RWPE1 (cell line): ENCODE measurements around the gene PTPN23.

Source experiments
- CTCF ChIA-PET: fragments of 350-600 bp; sonication (Branson Sonifier 250); formaldehyde crosslinking; extraction: SDS; loops from one replicate; lab custom pipeline; 2021; lab: Yijun Ruan, JAX
- POLR2A ChIA-PET: fragments of 400-600 bp; formaldehyde crosslinking; extraction: SDS; loops from one replicate; lab custom pipeline; 2020; ENCODE audit warnings: antibody characterized with exemption; ENCODE audit not compliant: low non-redundant PET; lab: Yijun Ruan, JAX
- DNase-seq: peaks from one replicate; pipeline ENCODE4 v3.0.0; 2012; ENCODE audit warnings: low spot score
- H3K27ac ChIP-seq: fragments of 450-650 bp; 2 replicates; pipeline ENCODE4 v1.5.1; 2017
- TF ChIP-seq, protein P1 (sequence below): fragments of 450-650 bp; conservative IDR thresholded peaks from 2 replicates; pipeline ENCODE4 v1.5.1; 2017; ENCODE audit warnings: low read depth, mild to moderate bottlenecking

Gene PTPN23

DNA sequence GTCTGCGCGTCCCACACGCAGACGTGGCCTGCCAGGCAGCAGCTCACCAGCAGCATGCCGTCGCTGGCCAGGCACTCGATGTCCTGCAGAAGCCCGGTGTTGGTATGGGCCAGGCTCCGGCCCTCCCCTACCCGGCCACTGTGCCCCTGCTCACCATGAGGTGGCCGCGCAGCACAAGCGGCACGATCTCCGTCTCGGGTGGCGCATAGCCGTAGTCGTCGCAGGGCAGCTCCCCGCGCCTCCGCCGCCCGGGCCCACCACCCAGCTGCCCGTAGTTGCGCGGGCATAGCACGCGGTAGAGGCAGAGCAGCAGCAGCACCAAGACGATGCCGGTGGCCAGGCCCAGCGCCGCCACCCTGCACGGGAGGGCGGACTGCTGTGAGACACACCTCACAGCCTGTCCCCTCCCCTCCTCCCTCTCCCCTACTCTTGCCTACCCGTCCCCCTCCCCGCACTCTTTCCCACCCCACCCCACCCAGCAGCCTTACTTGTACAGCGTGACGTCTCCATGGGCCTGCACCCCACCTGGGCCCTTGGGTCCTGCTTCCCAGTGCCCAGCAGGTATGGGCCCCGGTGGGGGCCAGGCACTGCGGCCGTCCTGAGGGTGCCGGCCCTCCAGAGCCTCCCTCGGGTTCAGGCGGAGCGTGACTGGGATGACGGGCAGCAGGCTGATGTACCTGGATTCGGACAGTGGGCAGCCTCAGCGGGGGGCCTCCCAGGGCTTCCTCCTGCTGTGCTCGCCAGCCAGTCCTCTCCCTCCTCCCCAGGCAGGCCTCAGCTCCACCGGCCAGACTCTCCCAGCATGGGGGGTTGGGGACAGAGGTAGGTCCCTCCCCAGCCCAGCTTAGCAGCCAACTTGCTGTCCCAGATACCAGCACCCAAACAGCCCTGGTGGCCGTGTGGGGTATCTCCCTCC is 37.6 kb downstream of the PTPN23 start:
- TF ChIP-seq, protein P1, sequence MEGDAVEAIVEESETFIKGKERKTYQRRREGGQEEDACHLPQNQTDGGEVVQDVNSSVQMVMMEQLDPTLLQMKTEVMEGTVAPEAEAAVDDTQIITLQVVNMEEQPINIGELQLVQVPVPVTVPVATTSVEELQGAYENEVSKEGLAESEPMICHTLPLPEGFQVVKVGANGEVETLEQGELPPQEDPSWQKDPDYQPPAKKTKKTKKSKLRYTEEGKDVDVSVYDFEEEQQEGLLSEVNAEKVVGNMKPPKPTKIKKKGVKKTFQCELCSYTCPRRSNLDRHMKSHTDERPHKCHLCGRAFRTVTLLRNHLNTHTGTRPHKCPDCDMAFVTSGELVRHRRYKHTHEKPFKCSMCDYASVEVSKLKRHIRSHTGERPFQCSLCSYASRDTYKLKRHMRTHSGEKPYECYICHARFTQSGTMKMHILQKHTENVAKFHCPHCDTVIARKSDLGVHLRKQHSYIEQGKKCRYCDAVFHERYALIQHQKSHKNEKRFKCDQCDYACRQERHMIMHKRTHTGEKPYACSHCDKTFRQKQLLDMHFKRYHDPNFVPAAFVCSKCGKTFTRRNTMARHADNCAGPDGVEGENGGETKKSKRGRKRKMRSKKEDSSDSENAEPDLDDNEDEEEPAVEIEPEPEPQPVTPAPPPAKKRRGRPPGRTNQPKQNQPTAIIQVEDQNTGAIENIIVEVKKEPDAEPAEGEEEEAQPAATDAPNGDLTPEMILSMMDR = no peak
- ChIA-PET POLR2A (no interaction called here), CTCF (interaction anchor here (0.6 kb wide), 1 partner anchor 28 kb away, joined by 3 read pairs; no protein-coding TSS in a partner anchor)
- no peak for DNase-seq
- peak overlapping the region; percentile 78 for H3K27ac ChIP-seq

- H3K27ac ChIP-seq = peak overlapping the region; percentile 78
- no peak for DNase-seq
- ChIA-PET POLR2A (no interaction called here), CTCF (interaction anchor here (0.6 kb wide), 1 partner anchor 27 kb away, joined by 3 read pairs; no protein-coding TSS in a partner anchor)
- TF ChIP-seq, protein P1 = no peak
These were observed 38.5 kb downstream of the PTPN23 start for GRCh38 chr3:47419083-47420043.

DNA sequence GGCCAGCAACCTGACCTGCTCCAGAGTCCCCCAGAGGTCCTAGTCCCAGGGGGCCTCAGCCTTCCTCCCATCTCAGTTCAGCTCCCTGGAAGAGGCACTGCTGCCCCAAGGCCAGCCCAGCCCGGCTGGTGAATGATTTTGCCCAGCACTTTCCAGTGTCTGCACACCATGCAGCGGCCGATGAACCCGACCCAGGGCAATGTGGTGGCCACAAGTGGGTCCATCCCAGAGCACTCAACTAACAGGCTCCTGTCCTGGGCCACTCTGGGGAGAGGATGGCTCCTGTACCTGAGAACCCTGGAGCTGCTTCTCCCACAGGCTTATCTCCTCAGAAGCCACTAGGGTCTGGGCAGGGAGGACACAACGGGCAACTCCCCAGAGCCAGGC is 39.2 kb downstream of the PTPN23 start:
- DNase-seq = no peak
- TF ChIP-seq, protein P1 = no peak
- ChIA-PET POLR2A (no interaction called here), CTCF (no interaction called here)
- peak overlapping the region; percentile 78; the same call in 1 of the 2 replicates for H3K27ac ChIP-seq

DNA sequence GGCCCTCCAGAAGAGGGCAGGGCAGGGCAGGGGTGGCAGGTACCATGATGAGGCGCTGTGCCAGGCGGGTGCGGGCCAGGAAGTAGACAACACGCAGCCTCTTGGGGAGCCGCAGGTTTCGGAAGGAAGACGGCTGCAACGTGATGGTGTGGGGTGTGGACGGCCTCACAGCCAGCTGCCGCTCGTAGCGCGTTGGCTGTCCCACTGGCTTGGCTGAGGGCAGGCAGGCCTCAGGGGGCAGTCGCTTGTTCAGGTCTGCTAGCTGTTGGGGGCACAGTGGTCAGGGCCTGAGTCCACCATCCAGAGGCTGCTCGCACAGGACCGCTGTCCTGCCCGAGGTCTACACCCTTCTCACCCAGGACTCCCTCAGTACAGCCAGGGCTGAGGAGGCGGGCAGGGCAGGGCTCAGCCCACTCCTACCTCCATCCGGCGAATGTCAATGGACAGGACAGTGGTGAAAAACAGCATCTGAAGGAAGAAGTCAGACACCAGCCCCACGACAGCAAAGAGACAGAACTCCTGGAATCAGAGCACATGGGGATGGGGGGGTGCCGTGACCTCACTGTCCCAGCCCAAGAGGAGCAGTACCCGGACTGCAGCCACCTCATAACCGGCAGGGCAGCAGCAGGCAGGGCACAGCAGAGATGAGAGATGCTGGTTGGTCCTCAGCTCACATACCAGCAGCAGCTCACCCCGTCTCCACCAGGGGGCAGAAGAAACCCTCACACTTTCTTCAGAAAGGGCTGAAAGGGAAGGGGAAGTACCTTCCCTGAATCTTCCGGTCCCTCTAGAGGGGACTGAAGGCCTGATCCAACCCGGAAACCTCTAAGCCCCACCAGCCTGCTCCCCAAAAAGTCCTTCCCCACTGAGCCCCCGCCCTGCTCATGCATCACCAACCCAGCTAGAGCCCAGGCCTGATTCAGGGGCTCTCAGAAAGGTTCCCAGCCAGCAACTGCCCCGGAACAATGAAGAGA is 40.0 kb downstream of the PTPN23 start:
- peak overlapping the region; percentile 78 for H3K27ac ChIP-seq
- TF ChIP-seq, protein P1 = peak; percentile 87

DNA sequence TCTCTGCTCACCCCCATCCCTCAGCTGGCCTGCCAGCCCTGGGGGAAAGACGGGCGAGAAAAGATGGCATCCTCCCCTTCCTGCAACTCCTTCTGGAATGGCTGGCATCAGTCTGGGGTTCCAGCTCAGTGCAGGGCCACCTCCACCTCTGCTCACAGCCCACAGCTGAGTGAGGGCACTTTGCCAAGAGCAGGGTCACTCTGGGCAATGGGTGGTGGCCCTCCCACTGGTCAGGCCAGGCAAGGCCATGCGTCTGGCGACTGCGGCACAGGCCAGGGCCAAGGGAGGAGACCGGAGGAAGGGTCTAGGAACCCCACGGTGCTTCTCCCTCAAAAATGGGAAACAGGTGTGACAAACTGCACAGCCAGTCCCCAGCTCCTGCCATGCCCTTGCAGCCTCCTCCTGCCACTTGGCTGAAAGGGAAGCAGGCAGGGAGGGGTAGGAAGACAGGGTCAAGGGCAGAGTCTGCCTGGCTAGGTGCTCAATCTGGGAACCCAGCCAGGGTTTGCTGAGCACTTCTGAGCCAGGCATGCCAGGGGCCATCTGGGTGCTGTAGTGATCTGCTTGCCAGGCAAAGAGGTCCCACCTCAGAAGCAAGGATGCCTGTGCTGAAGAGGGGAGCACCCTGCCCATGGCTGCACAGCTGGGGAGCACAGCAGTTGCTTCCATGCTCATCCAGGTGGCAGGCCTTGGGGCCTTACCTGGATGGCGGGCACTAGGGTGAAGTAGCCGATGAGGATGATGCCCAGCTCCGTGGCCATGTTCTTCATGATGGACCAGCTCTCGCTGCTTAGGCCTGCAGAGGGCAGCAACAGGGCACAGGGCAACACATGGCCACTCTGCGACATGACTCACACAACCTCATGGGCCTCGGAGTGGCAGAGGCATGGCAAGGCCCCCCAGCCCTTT is 41.2 kb downstream of the PTPN23 start:
- POLR2A ChIA-PET = no interaction called here
- TF ChIP-seq, protein P1 = no peak; the same call in 1 of the 2 replicates
- H3K27ac ChIP-seq = peak overlapping the region; percentile 78
- CTCF ChIA-PET = interaction anchor here (0.5 to 2.3 kb wide), 7 partner anchors 8 to 71 kb away, joined by 3 to 14 read pairs (median 4); partner anchors contain the start of gene SCAP
- no peak for DNase-seq

More for the DNA sequence above, 40.0 kb downstream of the PTPN23 start:
- ChIA-PET CTCF (interaction anchor here (0.5 to 2.3 kb wide), 5 partner anchors 8 to 72 kb away, joined by 3 to 14 read pairs (median 4); partner anchors contain the start of gene SCAP), POLR2A (no interaction called here)
- DNase-seq = peak; percentile 72
